Measurements from ENCODE around the gene APBB1. TPM values are rescaled to one million over a fixed set of nuclear protein-coding genes. Genes with fewer than 3 reads are reported as not detected.

Gene APBB1
- total RNA-seq (2011; cell fraction: chromatin; rRNA removed; ENCODE audit: low replicate concordance) = 1.4 TPM in 1 of 2 replicates, not detected in the other
- 0.39 and 1.3 TPM in 2 replicates for total RNA-seq (2011; cell fraction: nucleolus; rRNA removed)
- 0.44 TPM in 1 of 2 replicates, not detected in the other for total RNA-seq (2011; cell fraction: nucleoplasm; rRNA removed)
- total RNA-seq (2014; rRNA removed) (0.73 and 0.98 TPM in 2 replicates), total RNA-seq (2014; rRNA removed; fragmentation: Illumina TruSeq; extraction: Trizol) (0.18 and 0.41 TPM in 2 replicates), total RNA-seq (2015; rRNA removed; fragmentation: Illumina TruSeq; extraction: Trizol) (0.11 and 0.15 TPM in 2 replicates), total RNA-seq (2021) (0.60 and 0.63 TPM in 2 replicates), polyA plus RNA-seq (2011; rRNA removed) (0.20 and 0.40 TPM in 2 replicates), polyA plus RNA-seq (2014; fragmentation: Illumina TruSeq; extraction: Trizol) (0.46 and 0.47 TPM in 2 replicates), polyA plus RNA-seq (2014; fragmentation: Nextera tagmentation; extraction: Ambion mirVana) (under 1 TPM; 0.04 to 0.11 TPM), polyA plus RNA-seq (2014; rRNA removed) (0.34 and 0.44 TPM in 2 replicates), polyA minus RNA-seq (2011; rRNA and poly(A)+ RNA removed) (0.39 and 0.42 TPM in 2 replicates), Bru-seq, nascent RNA (percentile 30 among the genes with signal in this experiment), BruChase-seq, experiment 1, labeled RNA remaining after a 2-hour chase (percentile 26 among the genes with signal in this experiment), BruChase-seq, experiment 2, labeled RNA remaining after a 6-hour chase (percentile 27 among the genes with signal in this experiment)
- polyA plus RNA-seq (2011; cell fraction: cytosol; rRNA removed) = 0.24 and 0.88 TPM in 2 replicates
- polyA plus RNA-seq (2011; cell fraction: nucleus; rRNA removed) = 0.48 and 1.3 TPM in 2 replicates
- 0.36 and 1.1 TPM in 2 replicates for polyA plus RNA-seq (2012)
- 0.38 TPM in 1 of 2 replicates, not detected in the other for polyA minus RNA-seq (2011; cell fraction: cytosol; rRNA and poly(A)+ RNA removed)
- 0.54 and 0.56 TPM in 2 replicates for polyA minus RNA-seq (2011; cell fraction: nucleus; rRNA and poly(A)+ RNA removed)
- long read RNA-seq, experiment 1 = 0 reads
- long read RNA-seq, experiment 2 = 0 reads
- long read RNA-seq, experiment 3 = 0 reads

GRCh38 chr11:6419009-6419631, at the start of gene APBB1:
APBB1 (minus strand) TSS chr11:6419094; CDS start chr11:6411347, 7,747 bp downstream.
- H3K4me3 ChIP-seq = peak within 1 kb of the TSS; percentile 85
- intact Hi-C loops (cut with micrococcal nuclease) = no loop called here
- BruUV-seq (replicated peaks) = no TSS peak
- no peak for TF ChIP-seq CREB5 (CRISPR knock-in tag; IDR thresholded peaks at IDR 0.05)
- no peak for TF ChIP-seq ILK (tag; IDR thresholded peaks at IDR 0.05; ENCODE audit: borderline replicate concordance, low read depth)
- no peak for TF ChIP-seq HNRNPK (IDR thresholded peaks at IDR 0.05; ENCODE audit: low read depth, low read length, poor library complexity, severe bottlenecking)
- TF ChIP-seq PURB (CRISPR knock-in tag; IDR thresholded peaks at IDR 0.05; ENCODE audit: low read depth) = no peak
- no peak for TF ChIP-seq ELF1 (tag; IDR thresholded peaks at IDR 0.05)
- TF ChIP-seq ZNF347 (CRISPR knock-in tag; IDR thresholded peaks at IDR 0.05; ENCODE audit: low read depth) = no peak
- no peak for TF ChIP-seq ETV5 (CRISPR knock-in tag; IDR thresholded peaks at IDR 0.05; ENCODE audit: low read depth)
- no peak for TF ChIP-seq IRF9 (tag; IDR thresholded peaks at IDR 0.05)
- no peak for TF ChIP-seq CSDE1 (IDR thresholded peaks at IDR 0.05)
- no peak for TF ChIP-seq HOXB6 (CRISPR knock-in tag; IDR thresholded peaks at IDR 0.05; ENCODE audit: borderline replicate concordance)
- peak; percentile 45; the same call in 1 of the 2 replicates for TF ChIP-seq ZNF197 (CRISPR knock-in tag; IDR thresholded peaks at IDR 0.05; ENCODE audit: low read depth)
- peak; percentile 55 for TF ChIP-seq RBBP5 (IDR thresholded peaks at IDR 0.05; ENCODE audit: borderline replicate concordance, insufficient read depth, low read length, poor library complexity, severe bottlenecking)
- peak; percentile 74; the same call in 1 of the 2 replicates for TF ChIP-seq PHF8 (IDR thresholded peaks at IDR 0.05; ENCODE audit: borderline replicate concordance, low read length)
- no peak; the same call in 1 of the 2 replicates for TF ChIP-seq POLR2A (conservative IDR thresholded peaks at IDR 0.05)
- TF ChIP-seq HCFC1 (IDR thresholded peaks at IDR 0.05; ENCODE audit: low read depth, low read length) = no peak
- TF ChIP-seq ZNF224 (CRISPR knock-in tag; IDR thresholded peaks at IDR 0.05) = no peak

More at GRCh38 chr11:6419009-6419631, at the start of gene APBB1:
- H3K9ac ChIP-seq (ENCODE audit: insufficient read depth in 1 of 2, low read depth in 2 of 2, low read length in 2 of 2) = peak within 1 kb of the TSS; percentile 65 to 93
- WGBS (ENCODE audit: insufficient coverage, low coverage, missing lambda C conversion rate) = 2% methylated on average over 46 of the region's 75 CpGs
- H3K9me3 ChIP-seq (replicated peaks; ENCODE audit: control insufficient read depth, insufficient read depth, low read depth, low read length) = no peaks in the 10 kb centered on the region; the same call in 1 of the 2 replicates
- FAIRE-seq (no peak), ATAC-seq (peak; percentile 90), DNase-seq (ENCODE audit: extremely low read depth in 1 of 4, low spot score in 3 of 4) (peak; percentile 76 to 92 (median 86))
- H3K9me1 ChIP-seq (ENCODE audit: control insufficient read depth, insufficient read depth, low read length) = no peaks in the 10 kb centered on the region
- POLR2A ChIA-PET = interaction anchor here (0.5 to 2.4 kb wide), 8 partner anchors 9 to 191 kb away, joined by 3 to 11 read pairs (median 4); partner anchors contain the start of gene TRIM3
- H3K4me1 ChIP-seq (replicated peaks in 1 of 2; ENCODE audit: control insufficient read depth in 2 of 2, insufficient read depth in 2 of 2, low read length in 2 of 2) = peaks cover 4 to 12% of the 10 kb centered on the region in 2 experiments; a peak in 4 of 5 replicates
- H2AFZ ChIP-seq (ENCODE audit: low read depth, low read length) = peak within 1 kb of the TSS; percentile 89
- H3K79me2 ChIP-seq (ENCODE audit: control insufficient read depth, insufficient read depth, low read length) = no peaks in the 10 kb centered on the region
- CTCF ChIA-PET (ENCODE audit: low intra/inter-chr PET ratio) = no interaction called here
- H3K27ac ChIP-seq (ENCODE audit: extremely low read depth, low read depth, low read length) = no peak within 1 kb of the TSS
- H4K20me1 ChIP-seq (replicated peaks; ENCODE audit: control insufficient read depth, insufficient read depth, low read length) = 0 out of 2 replicates have a peak, but pooled peaks cover 3% of the 10 kb centered on the region
- H3K36me3 ChIP-seq (ENCODE audit: control insufficient read depth, insufficient read depth, low read length) = no peaks in the 10 kb centered on the region
- H3K27me3 ChIP-seq (ENCODE audit: control insufficient read depth in 2 of 2, insufficient read depth in 2 of 2, low read length in 2 of 2) = peaks cover 38 to 54% of the 10 kb centered on the region in 2 experiments
- in situ Hi-C loops (cut with MboI) = no loop called here
- peak within 1 kb of the TSS; percentile 73 for H3K4me2 ChIP-seq (ENCODE audit: insufficient read depth, low read length)

Measured in K562 (cell line).